Bronchus fibroblast of lung (primary cell): Measurements from ENCODE around the gene HES4. TPM values are rescaled to one million over a fixed set of nuclear protein-coding genes. Genes with fewer than 3 reads are reported as not detected.

ENCODE experiments used
- total RNA-seq: library from RNA; depleted of rRNA; stranded (reverse); fragments of >200 nt; gene quantifications from 2 replicates; pipeline ENCODE4 v1.2.3, GENCODE V29; 2015

HES4 gene, protein sequence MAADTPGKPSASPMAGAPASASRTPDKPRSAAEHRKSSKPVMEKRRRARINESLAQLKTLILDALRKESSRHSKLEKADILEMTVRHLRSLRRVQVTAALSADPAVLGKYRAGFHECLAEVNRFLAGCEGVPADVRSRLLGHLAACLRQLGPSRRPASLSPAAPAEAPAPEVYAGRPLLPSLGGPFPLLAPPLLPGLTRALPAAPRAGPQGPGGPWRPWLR
- total RNA-seq = 4.3 and 5.5 TPM in 2 replicates

DNA sequence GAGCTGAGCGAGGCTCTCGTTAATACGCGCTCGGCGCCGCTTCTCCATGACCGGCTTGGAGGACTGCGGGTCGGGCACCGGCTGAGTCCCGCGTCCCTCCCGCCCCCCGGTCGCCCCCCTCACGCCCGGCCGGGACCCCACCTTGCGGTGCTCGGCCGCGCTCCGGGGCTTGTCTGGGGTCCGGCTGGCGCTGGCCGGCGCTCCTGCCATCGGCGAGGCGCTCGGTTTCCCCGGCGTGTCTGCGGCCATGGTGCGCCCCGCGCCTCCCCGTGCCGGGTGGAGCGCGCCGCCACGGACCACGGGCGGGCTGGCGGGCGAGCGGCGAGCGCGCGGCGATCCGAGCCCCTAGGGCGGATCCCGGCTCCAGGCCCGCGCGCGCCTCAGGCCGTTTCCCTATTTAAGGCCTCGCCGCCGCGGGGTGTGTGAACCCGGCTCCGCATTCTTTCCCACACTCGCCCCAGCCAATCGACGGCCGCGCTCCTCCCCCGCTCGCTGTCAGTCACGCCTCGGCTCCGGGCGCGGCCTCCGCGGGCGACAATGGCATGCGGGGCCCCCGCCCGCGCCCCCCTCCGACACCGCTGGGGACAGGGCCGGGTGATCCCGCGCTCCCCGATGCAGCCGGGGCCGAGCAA, at the start of gene HES4:
Gene HES4 (minus strand): TSS at position 373 of the 632 bp plus-strand sequence. CDS start 124 bp downstream, at position 249.

DNA sequence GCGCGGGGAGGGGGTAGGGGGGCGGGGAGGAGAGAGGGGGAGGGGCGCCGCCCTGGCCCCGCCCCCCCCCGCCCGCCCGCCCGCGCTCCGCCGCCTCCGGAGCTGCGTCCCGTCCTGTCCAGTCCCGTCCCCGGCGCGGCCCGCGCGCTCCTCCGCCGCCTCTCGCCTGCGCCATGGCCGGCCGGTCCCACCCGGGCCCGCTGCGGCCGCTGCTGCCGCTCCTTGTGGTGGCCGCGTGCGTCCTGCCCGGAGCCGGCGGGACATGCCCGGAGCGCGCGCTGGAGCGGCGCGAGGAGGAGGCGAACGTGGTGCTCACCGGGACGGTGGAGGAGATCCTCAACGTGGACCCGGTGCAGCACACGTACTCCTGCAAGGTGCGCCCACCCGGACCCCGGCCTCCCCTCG, 20.1 kb upstream of the HES4 start, which contains the start of gene AGRN:
Gene AGRN (plus strand): TSS at position 121 of the 405 bp plus-strand sequence. CDS start 53 bp downstream, at position 174.

DNA sequence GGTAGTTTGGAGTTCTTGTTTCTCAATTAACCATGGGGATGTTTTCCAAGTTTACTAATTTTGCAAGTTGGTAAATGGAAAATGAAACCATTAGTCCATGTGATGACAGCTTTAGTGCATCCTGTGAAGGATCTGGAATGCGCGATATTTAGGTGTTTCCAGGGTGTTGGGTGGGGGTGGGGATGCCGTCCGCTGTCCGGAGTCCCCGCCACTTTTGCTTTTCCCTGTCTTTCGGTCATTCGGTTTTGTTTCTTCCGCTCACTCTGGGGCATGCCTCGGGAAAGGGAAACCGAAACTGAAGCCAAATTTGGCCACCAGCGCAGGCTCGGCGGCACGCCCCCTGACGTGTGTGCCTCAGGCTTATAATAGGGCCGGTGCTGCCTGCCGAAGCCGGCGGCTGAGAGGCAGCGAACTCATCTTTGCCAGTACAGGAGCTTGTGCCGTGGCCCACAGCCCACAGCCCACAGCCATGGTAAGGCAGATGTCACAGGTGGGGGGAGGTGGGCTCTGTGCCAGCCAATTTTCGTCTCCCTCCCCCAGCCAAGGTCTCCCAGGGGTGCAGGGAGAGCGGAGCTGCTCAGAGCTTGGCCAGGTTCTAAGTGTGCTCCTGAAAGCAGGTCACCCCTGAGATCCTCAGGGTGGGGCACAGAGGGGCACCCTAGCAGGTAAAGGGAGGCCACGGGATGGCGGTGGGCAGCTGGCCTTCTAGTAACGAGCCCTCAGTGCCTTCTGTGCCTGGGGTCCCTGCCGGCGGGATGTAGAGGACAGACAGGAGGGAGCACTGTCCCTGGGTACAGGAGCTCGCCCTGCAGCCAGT, 13.4 kb upstream of the HES4 start, which contains the start of gene ISG15:
Gene ISG15 (plus strand): TSS at position 393 of the 817 bp plus-strand sequence. CDS start 77 bp downstream, at position 470.

DNA sequence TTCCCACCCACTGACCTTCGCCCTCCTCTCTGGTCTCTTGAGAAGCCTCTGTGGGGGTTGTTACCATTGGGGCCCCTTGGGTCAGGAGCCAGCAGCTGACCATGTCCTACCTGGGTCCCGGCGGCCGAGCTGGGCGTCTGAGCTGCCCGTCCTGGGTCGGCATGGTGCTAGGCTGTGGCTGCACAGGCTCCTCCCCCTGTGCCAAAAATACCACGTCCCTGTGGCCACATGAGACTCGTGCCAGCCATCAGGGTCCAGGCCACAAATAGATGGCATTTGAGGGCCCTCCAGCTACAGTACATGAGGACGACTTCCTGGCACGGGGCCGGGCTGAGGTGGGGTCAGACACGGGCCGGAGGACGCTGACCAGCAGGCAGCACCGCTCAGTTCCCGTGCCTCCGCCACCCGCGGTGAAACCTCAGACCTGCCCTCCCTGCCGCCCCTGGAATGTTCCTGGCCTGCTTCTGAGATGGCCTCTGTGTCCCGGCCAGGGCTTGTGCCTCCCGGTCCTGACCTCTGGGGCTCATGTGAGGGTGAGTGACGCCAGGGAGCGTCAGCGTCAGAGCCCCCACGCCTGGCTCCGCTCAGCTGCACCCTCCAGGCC, 17.8 kb downstream of the HES4 start, which contains the start of gene PERM1:
Gene PERM1 (minus strand): TSS at position 139 of the 604 bp plus-strand sequence. CDS start 1,064 bp downstream, outside the sequence.

DNA sequence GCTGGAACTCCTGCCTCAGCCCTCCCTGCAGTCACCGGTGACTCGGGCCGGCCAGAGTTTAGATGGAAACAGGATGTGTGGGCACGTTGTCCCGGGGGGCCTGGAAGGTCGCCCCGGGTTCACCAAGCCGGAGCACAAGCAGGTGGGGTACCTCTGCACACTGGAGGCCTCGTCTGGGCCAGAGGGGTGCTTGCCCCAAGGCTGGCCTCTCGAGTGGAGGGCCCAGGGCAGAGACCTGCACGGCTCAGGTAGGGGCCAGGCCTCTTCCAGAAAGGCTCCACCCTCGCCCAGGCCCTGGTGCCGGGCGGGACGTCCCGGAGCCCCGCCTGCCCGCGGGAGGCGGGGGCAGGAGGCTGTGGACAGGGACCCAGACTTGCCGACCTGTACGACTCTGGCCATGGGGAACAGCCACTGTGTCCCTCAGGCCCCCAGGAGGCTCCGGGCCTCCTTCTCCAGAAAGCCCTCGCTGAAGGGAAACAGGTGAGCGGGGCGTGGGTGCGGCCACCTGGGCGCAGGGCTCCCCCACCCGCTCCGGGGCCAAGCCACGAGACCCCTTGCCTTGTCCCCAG, 33.7 kb downstream of the HES4 start, which contains the start of gene PLEKHN1:
Gene PLEKHN1 (plus strand): TSS at position 348 of the 569 bp plus-strand sequence. CDS start 50 bp downstream, at position 398.

DNA sequence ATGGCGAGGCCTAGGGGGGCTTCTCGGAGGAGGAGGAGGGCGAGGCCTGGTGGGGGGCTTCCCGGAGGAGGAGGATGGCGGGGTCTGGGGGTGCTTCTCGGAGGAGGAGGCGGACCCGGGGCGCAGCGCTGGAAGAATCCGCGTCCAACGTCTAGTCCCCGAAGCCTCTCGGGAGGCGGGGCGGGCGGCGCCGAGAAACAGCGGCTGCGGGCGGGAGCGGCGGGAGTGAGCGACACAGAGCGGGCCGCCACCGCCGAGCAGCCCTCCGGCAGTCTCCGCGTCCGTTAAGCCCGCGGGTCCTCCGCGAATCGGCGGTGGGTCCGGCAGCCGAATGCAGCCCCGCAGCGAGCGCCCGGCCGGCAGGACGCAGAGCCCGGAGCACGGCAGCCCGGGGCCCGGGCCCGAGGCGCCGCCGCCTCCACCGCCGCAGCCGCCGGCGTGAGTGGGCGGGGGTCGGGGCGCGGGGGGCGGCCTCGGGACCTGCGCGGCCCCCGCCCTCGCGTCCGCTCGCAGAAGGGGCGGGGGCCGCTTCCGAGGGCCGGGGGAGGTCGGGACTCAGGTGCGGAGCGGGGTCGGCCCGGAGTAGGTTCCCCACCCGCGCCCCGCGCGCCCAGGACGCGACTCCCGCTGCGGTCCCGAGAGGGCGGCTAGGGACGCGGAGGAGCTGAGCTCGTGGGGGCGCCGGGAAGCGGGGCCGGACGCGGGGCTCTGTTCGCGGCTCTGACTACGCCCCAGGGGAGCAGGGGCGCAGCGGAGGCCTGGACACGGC, 39.4 kb downstream of the HES4 start, which contains the start of gene KLHL17:
Gene KLHL17 (plus strand): TSS at position 222 of the 769 bp plus-strand sequence. CDS start 110 bp downstream, at position 332.

DNA sequence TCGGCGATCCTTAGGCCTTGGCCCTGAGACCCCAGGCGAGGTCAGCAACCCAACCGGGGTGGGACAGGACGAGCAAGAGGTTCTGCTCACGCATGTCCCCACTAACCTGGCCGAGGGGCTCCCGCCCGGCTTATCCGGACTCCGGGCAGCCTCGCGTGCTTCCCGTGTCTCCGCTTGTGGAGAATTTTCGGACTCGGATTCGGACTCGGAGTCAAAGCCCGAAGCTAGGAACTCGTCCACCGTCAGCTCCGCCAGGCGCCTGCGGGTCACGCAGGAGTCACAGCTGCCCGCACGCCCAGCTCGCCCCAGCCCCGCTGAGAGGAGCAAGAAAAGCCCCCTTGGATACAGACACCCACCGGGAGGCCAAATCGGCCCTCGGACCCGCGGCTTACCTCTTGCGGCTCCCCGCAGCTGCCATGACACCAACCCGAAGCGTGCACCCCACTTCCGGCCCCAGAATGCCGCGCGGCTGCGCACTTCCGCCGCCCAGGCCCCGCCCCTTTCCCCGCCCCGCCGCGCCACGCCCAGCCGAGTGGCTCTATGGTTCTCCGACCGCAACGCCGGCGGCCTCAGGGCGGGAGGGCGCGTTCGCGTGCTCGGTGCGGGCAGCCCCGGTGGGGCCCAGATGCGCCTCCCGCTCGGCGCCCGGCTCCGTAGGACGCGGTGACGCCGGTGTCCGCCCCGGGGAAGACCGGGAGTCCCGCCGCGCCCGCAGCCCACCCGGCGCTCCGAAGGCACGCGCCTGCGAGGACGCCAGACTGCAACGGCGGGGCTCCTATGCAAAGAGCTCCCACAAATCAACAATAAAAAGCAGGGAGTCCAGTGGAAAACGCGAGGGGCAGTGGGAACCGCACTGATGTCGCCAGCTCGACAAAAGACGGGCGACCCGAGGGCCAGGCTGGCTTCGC, 40.8 kb downstream of the HES4 start, which contains the start of gene NOC2L:
Gene NOC2L (minus strand): TSS at position 434 of the 908 bp plus-strand sequence. CDS start 16 bp downstream, at position 418.

Other genes with a start within 250 kb of the HES4 start
- 1.8 and 2.5 TPM in 2 replicates for gene SAMD11, start 76.2 kb downstream of the HES4 start, total RNA-seq
- 83.5 and 93.8 TPM in 2 replicates for gene NOC2L, start 40.8 kb downstream of the HES4 start, total RNA-seq
- 9.8 and 9.9 TPM in 2 replicates for gene KLHL17, start 39.5 kb downstream of the HES4 start, total RNA-seq
- 1.2 and 1.9 TPM in 2 replicates for gene PLEKHN1, start 33.6 kb downstream of the HES4 start, total RNA-seq
- gene PERM1, start 18.0 kb downstream of the HES4 start, total RNA-seq = not detected in 2 replicates
- 45.9 and 55.6 TPM in 2 replicates for gene ISG15, start 13.4 kb upstream of the HES4 start, total RNA-seq
- 36.4 and 39.3 TPM in 2 replicates for gene AGRN, start 20.0 kb upstream of the HES4 start, total RNA-seq
- gene RNF223, start 74.2 kb upstream of the HES4 start, total RNA-seq = not detected in 2 replicates
- gene C1orf159, start 116.0 kb upstream of the HES4 start, total RNA-seq = 13.8 and 14.7 TPM in 2 replicates
- gene TTLL10, start 173.8 kb upstream of the HES4 start, total RNA-seq = not detected in 2 replicates
- 0.34 TPM in 1 of 2 replicates, not detected in the other for gene TNFRSF18, start 206.5 kb upstream of the HES4 start, total RNA-seq
- gene TNFRSF4, start 214.1 kb upstream of the HES4 start, total RNA-seq = 0.17 and 0.30 TPM in 2 replicates
- gene SDF4, start 231.9 kb upstream of the HES4 start, total RNA-seq = 125 and 128 TPM in 2 replicates
- gene B3GALT6, start 232.1 kb upstream of the HES4 start, total RNA-seq = 23.2 and 25.7 TPM in 2 replicates
- 0.17 and 0.59 TPM in 2 replicates for gene C1QTNF12, start 246.6 kb upstream of the HES4 start, total RNA-seq